Effector CD4-positive, alpha-beta T cell (primary cell): ENCODE measurements around the gene ZBTB7B.
"Not testable (repeated sequence)": the region's sequence is repeated elsewhere in the genome, so short reads cannot be mapped to it uniquely, and the experiment has no call there.

Experiments
- DNase-seq: peaks from one replicate; pipeline ENCODE4 v3.0.0-alpha.2; 2020

The ZBTB7B gene

GRCh38 chr1:154989195-154989860 lies 13.3 kb upstream of the ZBTB7B start:
- DNase-seq = no peak

- no peak for DNase-seq
These were observed 12.3 kb upstream of the ZBTB7B start for GRCh38 chr1:154990276-154990675.

GRCh38 chr1:154992721-154993571 lies 9.7 kb upstream of the ZBTB7B start:
- no peak for DNase-seq

- DNase-seq = no peak
These were observed 8.9 kb upstream of the ZBTB7B start, which contains the start of gene LENEP for GRCh38 chr1:154993572-154994268. Gene LENEP, plus strand, starts transcription at chr1:154993586. Its CDS starts 22 bp downstream, at chr1:154993608.

GRCh38 chr1:154994269-154994587 lies 8.4 kb upstream of the ZBTB7B start:
- no peak for DNase-seq

GRCh38 chr1:154994591-154994990 lies 8.0 kb upstream of the ZBTB7B start:
- DNase-seq = no peak

- DNase-seq = not testable (repeated sequence)
These were observed 7.2 kb upstream of the ZBTB7B start for GRCh38 chr1:154995301-154995983.

GRCh38 chr1:154996966-154997701 lies 5.5 kb upstream of the ZBTB7B start:
- DNase-seq = no peak

- DNase-seq = no peak
These were observed 4.3 kb upstream of the ZBTB7B start for GRCh38 chr1:154998201-154998780.

- peak; percentile 39 for DNase-seq
These were observed 3.6 kb upstream of the ZBTB7B start for GRCh38 chr1:154998818-154999570.

GRCh38 chr1:154999571-155000410 lies 2.8 kb upstream of the ZBTB7B start:
- DNase-seq = no peak

- DNase-seq = no peak
These were observed 2.2 kb upstream of the ZBTB7B start for GRCh38 chr1:155000411-155000725.

- peak; percentile 73 for DNase-seq
These were observed 1.7 kb upstream of the ZBTB7B start for GRCh38 chr1:155000726-155001424.

GRCh38 chr1:155001425-155001674 lies 1.3 kb upstream of the ZBTB7B start:
- DNase-seq = no peak

GRCh38 chr1:155001675-155002463 lies 733 bp upstream of the ZBTB7B start:
- DNase-seq = peak; percentile 97

- DNase-seq = no peak
These were observed 694 bp downstream of the ZBTB7B start for GRCh38 chr1:155003227-155003765.

- DNase-seq = no peak
These were observed 1.3 kb downstream of the ZBTB7B start for GRCh38 chr1:155003766-155004351.

- no peak for DNase-seq
These were observed 1.9 kb downstream of the ZBTB7B start for GRCh38 chr1:155004352-155005075.
